Memory B cell (primary cell): ENCODE results near the gene POU3F3.

Experiments used
- ATAC-seq: fragments of 150-1000 bp; cut with Tn5 transposase; 2 replicates; pipeline ENCODE4 v1.10.0; 2021; ENCODE audit warnings: low read depth, mild to moderate bottlenecking, moderate library complexity
- DNase-seq, 2 donors: peaks; one replicate each; pipeline ENCODE4 v3.0.0; 2022; ENCODE audit warnings: low spot score in 2 of 2
- H3K27ac Mint-ChIP-seq: one replicate; pipeline ENCODE4 v1.8.0; 2022; ENCODE audit warnings: mild to moderate bottlenecking, moderate library complexity, mixed read lengths
- H3K27me3 Mint-ChIP-seq: one replicate; pipeline ENCODE4 v1.8.0; 2022; ENCODE audit warnings: mixed read lengths
- H3K36me3 Mint-ChIP-seq: one replicate; pipeline ENCODE4 v1.8.0; 2022; ENCODE audit warnings: mild to moderate bottlenecking, mixed read lengths
- H3K4me1 Mint-ChIP-seq: one replicate; pipeline ENCODE4 v1.8.0; 2022; ENCODE audit warnings: mixed read lengths
- H3K4me3 Mint-ChIP-seq: one replicate; pipeline ENCODE4 v1.8.0; 2022; ENCODE audit warnings: mild to moderate bottlenecking, moderate library complexity, mixed read lengths
- H3K9me3 Mint-ChIP-seq: one replicate; pipeline ENCODE4 v1.8.0; 2022; ENCODE audit warnings: mixed read lengths

POU3F3 gene

GRCh38 chr2:104871972-104872865 lies 18.3 kb downstream of the POU3F3 start:
- no peak for ATAC-seq
- Mint-ChIP-seq H3K27ac (no peak overlapping the region), H3K27me3 (peaks cover 15% of the 10 kb centered on the region), H3K9me3 (no peaks in the 10 kb centered on the region), H3K4me3 (peak overlapping the region; percentile 73), H3K36me3 (no peaks in the 10 kb centered on the region), H3K4me1 (peaks cover 7% of the 10 kb centered on the region)
- no peak for DNase-seq

DNA sequence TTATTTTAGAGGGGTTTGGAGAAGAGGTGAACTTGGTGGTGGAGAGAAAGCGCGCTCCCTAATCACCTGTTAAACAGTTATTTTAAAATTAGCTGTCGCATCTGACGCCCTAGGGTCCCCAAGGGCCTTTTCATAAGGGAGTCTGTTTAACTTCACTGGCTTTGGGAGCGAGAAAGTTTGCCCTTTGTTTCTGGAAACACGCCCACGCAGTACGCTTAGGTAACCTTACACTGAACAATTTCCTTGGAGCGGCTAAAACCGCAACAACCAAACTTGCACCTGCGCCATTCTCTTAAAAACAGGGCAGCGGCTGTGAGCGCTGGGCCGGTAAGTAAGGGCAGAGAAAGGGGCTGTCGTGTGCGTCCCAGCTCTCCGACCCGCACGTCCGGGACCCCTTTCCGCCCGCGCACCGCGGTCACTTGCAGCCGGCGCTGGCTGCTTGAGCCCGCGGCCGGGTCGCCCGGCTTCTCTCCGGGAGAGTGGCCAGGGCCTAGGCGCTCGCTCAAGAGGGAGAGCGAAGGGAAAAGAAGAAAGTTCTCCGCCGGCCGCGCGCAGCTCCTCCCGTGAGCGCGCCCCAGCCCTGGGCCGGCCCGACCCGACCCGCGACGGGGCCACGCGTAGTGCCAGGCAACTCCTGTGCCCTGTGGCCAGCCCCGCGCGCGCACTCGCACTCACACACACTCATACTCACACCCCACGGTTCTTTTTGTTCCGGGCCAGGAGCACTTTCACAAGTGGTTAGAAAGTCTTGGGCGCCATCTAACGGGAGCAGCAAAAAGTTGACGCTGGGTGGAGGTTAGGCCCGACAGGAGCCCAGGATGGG lies 19.2 kb downstream of the POU3F3 start:
- Mint-ChIP-seq H3K4me3 (peak overlapping the region; percentile 73), H3K9me3 (no peaks in the 10 kb centered on the region), H3K4me1 (peaks cover 7% of the 10 kb centered on the region), H3K27me3 (peaks cover 12% of the 10 kb centered on the region), H3K27ac (no peak overlapping the region), H3K36me3 (no peaks in the 10 kb centered on the region)
- peak; percentile 63 for DNase-seq
- ATAC-seq = peak; percentile 85

DNA sequence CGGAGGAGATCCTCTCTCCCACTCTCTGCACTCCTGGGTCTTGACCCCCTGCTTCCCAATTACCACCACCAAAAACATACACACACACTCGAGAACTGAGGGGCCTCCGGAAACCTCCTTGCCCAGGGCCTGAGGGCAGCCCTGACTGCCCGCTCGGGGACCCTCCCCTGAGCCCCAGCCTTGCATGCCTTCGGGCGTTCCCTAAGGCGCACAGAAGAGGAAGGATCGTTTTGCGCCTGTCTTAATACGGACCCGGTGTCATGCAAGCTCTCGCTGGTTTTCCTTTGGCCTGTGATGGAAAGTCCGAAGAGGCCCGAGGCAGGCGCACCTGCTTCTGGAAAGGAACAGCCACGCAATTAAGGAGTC lies 19.8 kb downstream of the POU3F3 start:
- Mint-ChIP-seq H3K9me3 (no peaks in the 10 kb centered on the region), H3K4me1 (peaks cover 7% of the 10 kb centered on the region), H3K27ac (no peak overlapping the region), H3K36me3 (no peaks in the 10 kb centered on the region), H3K4me3 (peak overlapping the region; percentile 73), H3K27me3 (peaks cover 10% of the 10 kb centered on the region)
- no peak for ATAC-seq
- no peak for DNase-seq

- no peaks in the 10 kb centered on the region for H3K36me3 Mint-ChIP-seq
- H3K4me1 Mint-ChIP-seq = peaks cover 7% of the 10 kb centered on the region
- no peaks in the 10 kb centered on the region for H3K9me3 Mint-ChIP-seq
- ATAC-seq (no peak), DNase-seq (no peak)
- H3K27ac Mint-ChIP-seq = no peak overlapping the region
- peaks cover 13% of the 10 kb centered on the region for H3K27me3 Mint-ChIP-seq
- H3K4me3 Mint-ChIP-seq = no peak overlapping the region
These were observed 20.3 kb downstream of the POU3F3 start for GRCh38 chr2:104874230-104874629.

GRCh38 chr2:104875262-104875661 lies 21.3 kb downstream of the POU3F3 start:
- no peak for ATAC-seq
- Mint-ChIP-seq H3K36me3 (no peaks in the 10 kb centered on the region), H3K4me1 (peaks cover 7% of the 10 kb centered on the region), H3K9me3 (no peaks in the 10 kb centered on the region), H3K4me3 (no peak overlapping the region), H3K27ac (no peak overlapping the region), H3K27me3 (peaks cover 13% of the 10 kb centered on the region)
- DNase-seq = no peak

DNA sequence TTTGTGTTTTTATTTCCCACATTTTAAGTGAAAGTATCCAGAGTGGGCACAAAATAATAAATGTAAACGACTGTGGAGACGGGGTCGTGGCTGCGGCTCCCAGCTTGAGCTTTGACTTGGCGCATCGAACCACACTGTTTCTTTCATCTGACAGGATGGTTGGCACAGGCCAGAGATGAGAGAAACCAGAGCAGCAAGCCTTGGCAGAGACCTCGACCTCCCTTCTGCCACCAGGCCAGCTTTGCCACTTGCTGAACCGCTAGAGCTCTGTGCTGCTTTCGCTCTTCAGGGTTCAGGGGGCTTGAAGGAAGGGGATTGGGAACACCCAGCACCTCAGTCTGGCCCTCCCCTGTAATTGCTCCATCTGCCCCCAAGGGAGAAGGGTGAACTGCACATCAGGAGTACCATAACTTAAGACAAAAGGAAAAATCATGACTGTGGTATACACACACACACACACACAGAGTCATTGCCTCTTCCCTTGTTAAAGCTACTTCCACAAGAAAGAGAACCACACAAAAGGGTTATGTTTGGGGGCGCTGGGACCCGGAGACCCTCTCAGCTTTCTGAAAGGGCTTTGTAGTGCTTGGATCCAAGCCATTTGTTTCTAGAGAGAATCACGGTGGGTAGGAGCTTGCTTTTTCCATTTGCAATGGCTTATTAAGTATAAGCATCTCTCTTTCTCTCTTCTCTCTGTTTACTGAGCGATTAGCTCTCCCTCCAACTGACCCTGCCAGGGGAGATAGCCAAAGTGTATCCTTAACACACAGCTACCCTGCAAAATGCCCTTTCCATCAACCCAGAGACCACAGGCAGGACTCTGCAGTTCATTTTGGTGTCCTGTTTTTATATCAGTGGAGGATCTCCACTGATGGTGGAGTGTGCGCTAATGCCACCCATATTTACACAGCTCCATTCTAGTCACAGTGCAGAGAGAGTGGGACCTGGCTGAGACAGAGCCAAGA lies 23.0 kb downstream of the POU3F3 start:
- Mint-ChIP-seq H3K36me3 (no peaks in the 10 kb centered on the region), H3K9me3 (no peaks in the 10 kb centered on the region), H3K4me3 (no peak overlapping the region), H3K4me1 (peaks cover 5% of the 10 kb centered on the region), H3K27me3 (peaks cover 12% of the 10 kb centered on the region), H3K27ac (no peak overlapping the region)
- DNase-seq (no peak), ATAC-seq (no peak)

GRCh38 chr2:104878863-104879512 lies 25.1 kb downstream of the POU3F3 start:
- DNase-seq (no peak), ATAC-seq (no peak)
- H3K9me3 Mint-ChIP-seq = no peaks in the 10 kb centered on the region
- H3K36me3 Mint-ChIP-seq = no peaks in the 10 kb centered on the region
- no peak overlapping the region for H3K27ac Mint-ChIP-seq
- no peak overlapping the region for H3K4me3 Mint-ChIP-seq
- peaks cover 14% of the 10 kb centered on the region for H3K27me3 Mint-ChIP-seq
- H3K4me1 Mint-ChIP-seq = no peaks in the 10 kb centered on the region

- peaks cover 16% of the 10 kb centered on the region for H3K27me3 Mint-ChIP-seq
- no peak overlapping the region for H3K27ac Mint-ChIP-seq
- no peaks in the 10 kb centered on the region for H3K4me1 Mint-ChIP-seq
- DNase-seq (no peak), ATAC-seq (no peak)
- H3K4me3 Mint-ChIP-seq = no peak overlapping the region
- no peaks in the 10 kb centered on the region for H3K36me3 Mint-ChIP-seq
- no peaks in the 10 kb centered on the region for H3K9me3 Mint-ChIP-seq
These were observed 26.2 kb downstream of the POU3F3 start for GRCh38 chr2:104880076-104880475.

DNA sequence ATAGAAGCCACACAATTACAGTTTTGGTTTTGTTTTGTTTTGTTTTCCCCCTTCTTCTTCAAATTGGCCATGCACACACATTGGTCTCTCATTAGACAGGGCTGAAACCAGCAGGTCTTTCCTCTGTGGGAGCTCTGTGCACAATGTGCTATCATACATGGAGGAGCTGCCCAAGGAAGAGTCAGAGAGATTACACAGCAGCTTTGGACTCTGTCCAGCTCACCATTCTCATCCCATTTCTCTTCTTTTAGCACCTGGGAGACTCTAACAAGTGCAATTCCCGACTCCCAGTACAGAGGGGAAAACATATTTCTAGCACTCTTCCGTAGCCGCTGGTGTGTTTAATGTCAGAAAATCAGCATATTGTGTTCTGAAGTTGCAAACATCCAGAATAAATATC lies 29.4 kb downstream of the POU3F3 start:
- H3K36me3 Mint-ChIP-seq = no peaks in the 10 kb centered on the region
- H3K27me3 Mint-ChIP-seq = peaks cover 18% of the 10 kb centered on the region
- no peak for ATAC-seq
- H3K4me1 Mint-ChIP-seq = peaks cover 9% of the 10 kb centered on the region
- no peak overlapping the region for H3K27ac Mint-ChIP-seq
- DNase-seq = no peak
- no peak overlapping the region for H3K4me3 Mint-ChIP-seq
- H3K9me3 Mint-ChIP-seq = no peaks in the 10 kb centered on the region

GRCh38 chr2:104885119-104885782 lies 31.3 kb downstream of the POU3F3 start:
- H3K27ac Mint-ChIP-seq = no peak overlapping the region
- DNase-seq (no peak), ATAC-seq (no peak)
- H3K9me3 Mint-ChIP-seq = no peaks in the 10 kb centered on the region
- peaks cover 21% of the 10 kb centered on the region for H3K4me1 Mint-ChIP-seq
- peaks cover 14% of the 10 kb centered on the region for H3K27me3 Mint-ChIP-seq
- H3K36me3 Mint-ChIP-seq = peaks cover 1% of the 10 kb centered on the region
- no peak overlapping the region for H3K4me3 Mint-ChIP-seq

GRCh38 chr2:104887676-104888075 lies 33.8 kb downstream of the POU3F3 start:
- peaks cover 9% of the 10 kb centered on the region for H3K27me3 Mint-ChIP-seq
- H3K27ac Mint-ChIP-seq = peak overlapping the region; percentile 60
- H3K4me3 Mint-ChIP-seq = no peak overlapping the region
- no peaks in the 10 kb centered on the region for H3K9me3 Mint-ChIP-seq
- H3K36me3 Mint-ChIP-seq = peaks cover 2% of the 10 kb centered on the region
- no peak for ATAC-seq
- no peak for DNase-seq
- peaks cover 22% of the 10 kb centered on the region for H3K4me1 Mint-ChIP-seq

- peaks cover 7% of the 10 kb centered on the region for H3K27me3 Mint-ChIP-seq
- H3K36me3 Mint-ChIP-seq = peaks cover 2% of the 10 kb centered on the region
- peak; percentile 37 for ATAC-seq
- H3K4me3 Mint-ChIP-seq = peak overlapping the region; percentile 50
- DNase-seq = no peak
- H3K9me3 Mint-ChIP-seq = no peaks in the 10 kb centered on the region
- H3K27ac Mint-ChIP-seq = peak overlapping the region; percentile 60
- peaks cover 22% of the 10 kb centered on the region for H3K4me1 Mint-ChIP-seq
These were observed 34.8 kb downstream of the POU3F3 start for GRCh38 chr2:104888489-104889258.
